Measurements from ENCODE around the gene DOCK11.

Gene DOCK11

DNA sequence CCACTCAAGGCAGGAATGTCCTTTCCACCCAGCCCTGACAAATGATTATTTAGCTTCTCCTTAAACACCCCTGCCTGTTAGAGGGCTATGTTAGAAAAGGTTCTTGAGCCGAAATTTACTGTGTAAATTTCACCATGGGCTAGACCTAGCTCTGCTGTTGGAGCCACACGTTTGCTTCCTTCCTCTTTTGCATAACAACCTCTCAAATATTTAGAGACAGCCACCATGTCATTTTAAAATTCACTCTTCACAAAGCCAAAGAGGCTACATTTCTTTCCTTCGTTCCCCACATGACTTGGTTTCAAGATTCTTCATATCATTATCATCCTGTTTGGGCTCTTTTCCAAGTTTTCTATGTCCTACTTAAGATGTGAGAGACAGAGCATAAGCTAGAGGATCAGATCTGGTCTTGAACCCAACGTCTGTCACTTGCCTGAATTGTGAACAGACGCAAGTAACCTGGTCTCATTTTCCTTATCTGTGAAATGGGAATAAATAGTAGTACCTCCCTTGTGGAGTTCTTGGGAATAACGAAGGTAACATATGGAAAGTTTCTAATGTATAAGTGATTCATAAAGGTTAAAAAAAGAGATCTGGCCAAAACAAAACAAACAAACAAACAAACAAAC is 6.7 kb downstream of the DOCK11 start:
- DNase-seq = no peak

DNA sequence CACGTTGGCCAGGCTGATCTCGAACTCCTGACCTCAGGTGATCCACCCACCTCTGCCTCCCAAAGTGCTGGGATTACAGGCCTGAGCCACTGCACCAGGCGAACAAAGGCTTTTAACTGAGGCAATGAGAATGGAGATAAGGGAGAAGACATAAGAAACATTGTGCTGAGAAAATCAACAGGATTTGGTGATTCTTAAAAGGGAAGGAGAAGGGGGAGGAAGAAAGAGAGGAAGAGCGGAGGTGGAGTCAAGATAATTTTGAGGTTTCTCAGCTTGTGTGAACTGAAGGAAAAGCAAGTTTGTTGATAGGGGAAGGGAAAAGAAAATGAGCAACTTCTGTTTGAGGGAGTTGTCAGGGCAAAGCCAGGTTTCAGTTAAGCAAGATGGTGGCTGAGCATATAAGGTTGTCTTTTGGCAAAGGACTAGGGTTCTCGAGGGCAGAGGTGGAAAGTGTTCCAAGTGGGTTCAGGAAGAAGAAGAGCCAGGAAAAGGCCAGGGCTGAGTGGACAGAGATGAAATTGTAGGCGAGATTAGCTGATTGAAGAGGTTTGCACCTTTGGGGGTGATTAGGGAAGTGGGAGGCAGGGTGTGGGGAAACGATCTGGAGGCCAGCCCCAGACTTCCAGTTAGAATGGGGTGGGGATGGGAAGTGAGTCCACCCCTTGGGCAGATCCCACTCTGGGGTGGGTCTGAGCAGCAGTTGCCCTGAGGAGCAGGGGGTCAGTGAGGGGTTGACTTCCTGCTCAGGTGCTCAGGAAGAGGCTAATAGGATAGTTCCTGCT is 7.8 kb downstream of the DOCK11 start:
- no peak for DNase-seq

DNA sequence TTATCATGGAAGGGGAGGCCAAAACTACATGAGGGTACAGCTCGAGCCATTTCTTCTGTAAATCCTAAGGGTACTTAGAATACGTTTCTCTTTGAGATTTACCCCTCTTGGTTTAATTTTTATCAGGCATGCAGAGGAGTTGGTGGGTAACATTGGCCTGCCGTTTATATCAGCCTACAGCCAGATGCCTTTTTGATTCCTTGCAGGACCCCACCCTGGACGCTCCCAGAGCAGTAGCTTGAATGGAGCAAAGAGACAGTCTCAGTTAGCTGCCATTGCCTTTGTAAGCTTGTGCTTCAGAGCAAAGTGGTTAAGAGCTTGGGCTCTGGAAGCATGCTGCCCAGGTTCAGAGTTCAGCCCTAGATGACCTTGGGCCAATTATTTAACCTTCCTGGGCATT is 9.0 kb downstream of the DOCK11 start:
- no peak for DNase-seq

DNA sequence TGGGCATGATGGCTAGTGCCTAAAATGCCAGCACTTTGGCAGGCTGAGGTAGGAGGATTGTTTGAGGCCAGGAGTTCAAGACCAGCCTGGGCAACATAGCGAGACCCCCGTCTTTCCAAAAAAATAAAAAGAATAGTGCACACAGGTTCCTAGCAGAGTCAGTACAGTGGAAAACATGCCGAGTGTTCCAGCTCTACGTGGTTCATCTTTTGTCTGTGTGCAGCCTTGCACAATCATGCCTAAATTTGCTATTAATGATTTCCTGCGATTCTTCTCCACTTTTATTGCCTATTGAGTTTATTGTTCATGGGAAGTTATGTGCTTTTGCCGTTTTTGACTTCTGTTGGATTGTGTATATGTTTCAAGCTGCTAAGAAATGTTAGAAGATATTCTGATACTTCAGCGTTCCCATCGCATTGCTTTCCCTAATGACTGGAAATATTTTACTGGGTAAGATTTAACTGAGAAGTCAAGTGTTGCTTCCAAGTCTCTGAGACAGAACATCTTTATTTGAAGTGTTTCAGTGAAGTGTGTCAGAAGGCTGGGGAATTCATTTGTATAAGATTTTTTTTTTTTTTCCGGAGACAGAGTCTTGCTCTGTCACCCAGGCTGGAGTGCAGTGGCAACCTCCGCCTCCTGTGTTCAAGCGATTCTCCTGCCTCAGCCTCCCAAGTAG is 11.3 kb downstream of the DOCK11 start:
- DNase-seq = no peak

- DNase-seq = no peak
Measured at GRCh38 chrX:118507766-118508165, 12.2 kb downstream of the DOCK11 start.

DNA sequence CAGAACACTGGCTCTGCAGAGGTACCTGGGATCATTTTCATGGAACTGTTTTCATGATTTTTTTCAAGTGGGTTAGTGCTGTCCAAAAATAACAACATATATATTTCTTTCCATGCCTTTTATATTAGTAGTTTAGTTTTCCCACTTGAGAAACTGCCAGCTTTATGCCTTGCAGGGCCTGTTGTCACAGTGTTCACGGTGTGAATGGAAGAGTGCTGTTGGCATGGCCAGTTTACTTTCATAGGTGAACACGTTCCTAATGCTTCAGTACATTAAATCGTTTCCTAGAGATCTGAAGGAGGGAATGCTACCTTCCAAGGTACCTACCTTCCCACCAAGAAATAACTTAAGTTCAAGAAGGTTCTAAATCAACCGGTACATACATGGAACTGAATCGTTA is 12.6 kb downstream of the DOCK11 start:
- no peak for DNase-seq

DNA sequence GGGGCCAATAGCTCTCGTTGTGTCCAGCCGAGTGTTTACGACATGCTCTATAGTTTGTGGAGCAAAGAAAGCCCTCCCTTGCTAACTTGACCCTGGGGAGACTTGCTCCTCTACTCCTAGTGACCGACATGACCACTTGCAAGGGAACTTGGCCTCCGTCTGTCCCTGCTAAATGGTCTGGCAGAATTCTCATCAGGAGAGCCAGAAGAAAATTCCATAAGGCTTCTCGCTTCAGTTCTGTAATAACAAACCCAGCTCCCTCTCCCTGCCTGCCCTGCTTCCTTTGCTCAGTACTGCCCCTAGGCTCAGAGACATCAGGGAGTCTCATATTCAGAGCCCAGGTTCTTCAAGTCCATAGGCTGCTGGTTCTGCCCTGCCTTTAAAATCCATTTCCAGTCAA is 13.0 kb downstream of the DOCK11 start:
- no peak for DNase-seq

GRCh38 chrX:118510111-118510510 is 14.5 kb downstream of the DOCK11 start:
- no peak for DNase-seq

DNA sequence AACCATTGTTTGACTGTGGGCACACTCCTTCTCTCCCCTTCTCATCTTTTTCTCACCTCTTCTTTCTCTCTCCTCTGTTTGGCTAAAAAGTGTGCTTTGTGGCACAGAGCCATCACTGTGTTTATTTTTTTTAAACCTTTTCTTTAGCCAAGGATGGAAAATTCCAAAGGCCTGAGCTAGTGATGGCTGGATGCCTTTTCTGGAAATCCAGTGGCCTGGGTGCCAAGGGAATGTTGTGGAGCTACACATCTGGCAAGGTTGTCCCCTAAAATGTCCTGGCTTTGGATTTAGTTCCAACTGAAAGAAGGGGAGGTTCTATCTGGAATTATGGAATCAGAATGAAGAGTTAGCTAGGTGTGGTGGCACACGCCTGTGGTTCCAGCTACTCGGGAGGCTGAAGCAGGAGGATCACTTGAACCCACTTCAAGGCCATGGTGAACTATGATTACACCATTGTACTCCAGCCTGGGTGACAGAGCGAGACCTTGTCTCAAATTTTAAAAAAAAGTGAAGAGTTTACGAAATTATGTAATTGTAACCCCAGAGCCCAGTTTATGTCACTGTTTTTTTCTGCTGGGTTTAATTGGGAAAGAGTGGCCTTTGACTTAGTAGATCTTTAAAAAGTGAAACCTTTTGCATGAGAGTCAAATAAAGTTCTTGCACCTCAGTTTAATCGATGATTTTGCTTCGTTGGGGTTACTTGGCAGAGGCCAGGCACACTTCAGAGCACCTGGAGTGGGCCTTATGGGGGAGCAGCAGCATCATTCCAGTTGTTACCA is 17.7 kb downstream of the DOCK11 start:
- no peak for DNase-seq

- no peak for DNase-seq
Measured at GRCh38 chrX:118519411-118520215, 24.0 kb downstream of the DOCK11 start.

GRCh38 chrX:118520216-118521206 is 24.9 kb downstream of the DOCK11 start:
- DNase-seq = no peak

GRCh38 chrX:118521435-118521834 is 25.8 kb downstream of the DOCK11 start:
- DNase-seq = no peak

DNA sequence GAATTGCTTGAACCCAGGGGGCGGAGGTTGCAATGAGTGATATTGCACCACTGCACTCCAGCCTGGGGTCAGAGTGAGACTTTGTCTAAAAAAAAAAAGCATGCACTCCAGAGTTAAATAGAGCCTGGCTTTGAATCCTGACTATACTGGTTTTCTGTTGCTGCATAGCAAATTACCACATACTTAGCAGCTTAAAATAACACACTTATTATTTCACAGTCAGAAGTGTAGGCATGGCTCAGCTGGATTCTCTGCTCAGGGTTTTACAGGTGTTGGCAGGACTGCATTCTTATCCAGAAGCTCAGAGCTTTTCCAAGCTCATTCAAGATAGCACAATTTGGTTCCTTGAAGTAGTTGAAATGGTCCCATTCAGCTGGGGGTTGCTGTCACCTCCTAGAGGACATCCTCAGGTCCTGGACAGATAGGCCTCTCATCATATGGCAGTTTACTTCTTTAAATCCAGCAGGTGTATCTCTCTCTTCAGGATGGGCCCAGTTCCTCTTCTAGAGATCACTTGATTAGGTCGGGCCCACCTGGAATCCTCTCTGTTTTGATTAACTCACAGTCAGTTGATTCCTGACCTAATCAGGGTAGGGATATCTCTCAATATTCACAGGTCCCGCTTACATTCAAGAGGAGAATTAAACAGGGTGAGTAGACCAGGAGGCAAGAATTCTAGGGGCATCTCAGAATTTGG is 26.8 kb downstream of the DOCK11 start:
- DNase-seq = no peak

DNA sequence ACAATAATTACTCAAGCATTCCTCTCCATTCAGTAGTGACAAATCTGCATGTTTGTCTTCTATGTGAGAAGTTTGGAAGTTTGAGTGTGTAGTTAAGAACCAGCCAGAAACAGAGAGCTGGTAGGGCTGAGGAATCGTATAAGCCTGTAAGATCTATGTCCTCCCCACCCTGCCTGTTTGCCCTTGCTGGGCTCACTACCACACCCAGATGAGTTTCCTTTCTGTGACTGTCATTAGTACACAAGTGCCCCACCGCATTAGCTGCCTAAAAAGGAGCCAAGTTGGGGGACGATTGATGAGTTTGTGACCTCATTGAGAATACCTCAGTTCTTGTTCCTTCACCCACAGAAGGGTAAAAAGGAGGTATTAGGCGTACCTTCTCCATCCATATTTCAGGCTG is 28.3 kb downstream of the DOCK11 start:
- DNase-seq = peak; percentile 47

GRCh38 chrX:118524344-118524743 is 28.7 kb downstream of the DOCK11 start:
- no peak for DNase-seq

DNA sequence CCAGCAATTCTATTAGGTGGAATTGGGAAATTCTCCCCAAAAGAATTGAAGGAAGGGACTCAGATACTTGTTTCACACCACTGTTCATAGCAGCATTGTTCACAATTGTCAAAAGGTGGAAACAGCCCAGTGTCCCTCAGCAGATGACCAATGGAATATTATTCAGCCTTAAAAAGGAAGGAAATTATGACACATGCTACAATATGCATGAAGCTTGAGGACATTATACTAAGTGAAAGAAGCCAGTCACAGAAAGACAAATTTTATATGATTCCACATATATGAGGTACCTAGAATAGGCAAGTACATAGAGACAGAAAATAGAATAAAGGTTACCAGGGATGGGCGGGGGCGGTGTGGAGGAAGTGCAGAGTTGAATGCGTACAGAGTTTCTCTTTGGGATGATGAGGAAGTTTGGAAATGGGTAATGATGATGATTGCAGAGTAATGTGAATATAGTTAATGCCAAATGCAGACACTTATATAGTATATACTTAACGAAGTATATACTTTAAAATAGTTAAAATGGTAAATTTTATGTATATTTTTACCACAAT is 29.6 kb downstream of the DOCK11 start:
- DNase-seq = no peak

GRCh38 chrX:118526149-118526548 is 30.5 kb downstream of the DOCK11 start:
- no peak for DNase-seq

DNA sequence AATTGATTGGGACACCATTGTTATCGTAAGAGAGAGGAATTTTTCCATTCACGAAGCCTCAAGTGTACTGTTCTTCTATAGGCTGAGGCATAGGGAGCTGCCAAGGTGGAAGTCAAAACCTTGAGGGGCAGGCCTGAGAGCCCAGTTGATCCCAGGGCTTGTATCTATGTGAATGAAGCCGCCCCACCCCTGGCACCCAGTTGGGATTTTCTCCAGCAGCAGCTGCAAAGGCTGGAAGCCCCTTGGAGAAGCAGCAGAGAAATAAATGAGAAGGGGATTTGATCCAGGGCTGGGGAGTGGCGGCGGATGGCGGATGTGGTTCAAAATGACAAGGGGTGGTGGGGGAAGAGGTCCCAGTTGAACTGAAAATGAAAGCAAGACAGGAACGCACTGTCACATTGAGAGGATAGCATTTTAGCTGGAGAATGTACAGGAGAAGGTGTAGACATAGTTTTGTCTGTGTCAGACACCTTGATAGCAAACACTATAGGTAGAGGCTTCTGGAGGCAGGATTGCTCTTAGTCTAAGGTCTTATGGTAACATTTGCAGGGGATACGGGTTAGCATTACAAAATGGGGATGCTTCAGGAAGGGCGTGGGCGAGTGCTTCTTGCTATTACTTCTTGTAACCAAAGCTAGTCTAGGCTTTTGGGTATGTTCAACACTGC is 32.6 kb downstream of the DOCK11 start:
- DNase-seq = peak; percentile 36

GRCh38 chrX:118530219-118530911 is 34.8 kb downstream of the DOCK11 start:
- DNase-seq = no peak

Measured in effector CD4-positive, alpha-beta T cell (primary cell).